ENCODE measurements around the gene ZNF181.

DNA sequence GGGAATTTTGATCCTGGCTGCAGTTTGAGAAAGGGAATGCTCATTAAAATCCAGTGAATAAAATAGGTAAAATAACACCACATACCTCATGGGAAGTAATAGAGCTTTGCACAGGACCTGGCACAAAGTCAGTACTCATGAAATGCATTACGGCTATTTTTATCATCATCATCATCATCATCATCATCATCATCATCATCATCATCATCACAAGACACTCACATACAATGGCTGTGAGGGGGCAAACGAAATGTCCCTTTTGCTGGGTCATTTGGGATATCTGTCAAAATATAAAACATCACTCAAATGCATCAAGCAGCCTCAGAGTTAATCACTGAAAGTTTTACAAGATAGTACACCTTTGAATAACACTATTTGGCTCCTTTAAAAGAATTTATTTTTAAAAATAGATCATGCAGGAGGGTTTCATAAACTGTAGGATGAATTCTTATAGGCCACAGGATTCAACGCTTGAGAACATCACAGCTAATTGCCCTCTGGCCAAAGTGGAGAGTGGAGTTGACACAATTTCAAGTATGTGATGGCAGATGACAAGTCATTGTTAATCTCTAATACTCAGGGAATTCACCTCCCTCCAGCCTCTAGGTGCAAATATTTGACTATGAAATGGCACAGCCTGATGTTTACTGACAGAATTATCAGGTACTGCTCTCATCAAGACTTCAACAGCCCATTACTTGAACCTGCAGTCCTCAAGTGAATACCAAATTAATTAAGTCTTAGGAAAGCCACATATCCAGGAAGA, 53.2 kb downstream of the ZNF181 start:
- TF ChIP-seq YY1 (IDR thresholded peaks at IDR 0.05; ENCODE audit: insufficient read depth, insufficient read length) (no peak), ZNF274 (IDR thresholded peaks at IDR 0.05; ENCODE audit: low read depth, low read length) (no peak)

Data from NT2/D1 (cell line).